ENCODE results near the gene KRT9. TPM values are rescaled to one million over a fixed set of nuclear protein-coding genes. Genes with fewer than 3 reads are reported as not detected.

The KRT9 gene
- total and polyA plus RNA-seq, 2 of the 13 experiments (the other 11 are each of a cell fraction or from before 2014, with no cell fraction given) = not detected

- TF ChIP-seq ZNF512 (CRISPR knock-in tag; IDR thresholded peaks at IDR 0.05) = no peak
- no peak for TF ChIP-seq ZNF343 (CRISPR knock-in tag; IDR thresholded peaks at IDR 0.05)
- TF ChIP-seq ZNF274 (CRISPR knock-in tag; IDR thresholded peaks at IDR 0.05) = no peak
- no peak for TF ChIP-seq GTF3A (CRISPR knock-in tag; conservative IDR thresholded peaks at IDR 0.05)
- no peak for TF ChIP-seq ZBTB7A (CRISPR knock-in tag; IDR thresholded peaks at IDR 0.05)
These were observed 47.4 kb upstream of the KRT9 start (continued) for GRCh38 chr17:41619036-41619926.

GRCh38 chr17:41618341-41619035, 46.6 kb upstream of the KRT9 start:
- Histone ChIP-seq H3K9ac (ENCODE audit: insufficient read depth, low read depth, low read length) (no peak overlapping the region), H4K20me1 (ENCODE audit: insufficient read depth, low read length) (no peaks in the 10 kb centered on the region), H3K79me2 (ENCODE audit: insufficient read depth, low read length) (no peaks in the 10 kb centered on the region), H3K4me3 (replicated peaks in 1 of 3; ENCODE audit: insufficient read depth in 1 of 3, low read depth in 2 of 3, low read length in 3 of 3) (no peak overlapping the region), H3K27ac (ENCODE audit: extremely low read length, insufficient read depth, low read length) (no peak overlapping the region), H3K36me3 (replicated peaks in 1 of 2; ENCODE audit: control insufficient read depth in 1 of 2, insufficient read depth in 2 of 2, low read length in 2 of 2) (no peaks in the 10 kb centered on the region), H3K9me3 (ENCODE audit: low read length) (no peaks in the 10 kb centered on the region), H2AFZ (ENCODE audit: low read length) (no peak overlapping the region), H3K4me1 (ENCODE audit: insufficient read depth, low read length) (no peaks in the 10 kb centered on the region), H3K4me2 (ENCODE audit: low read depth, low read length) (no peak overlapping the region), H3K27me3 (ENCODE audit: control insufficient read depth in 1 of 2, insufficient read depth in 2 of 2, low read length in 2 of 2) (peaks cover 13 to 48% of the 10 kb centered on the region in 2 experiments; a peak in 4 of 5 replicates)
- intact Hi-C loops (cut with micrococcal nuclease; ENCODE audit: unreplicated experiment) = no loop called here
- CTCF ChIA-PET (ENCODE audit: low intra/inter-chr PET ratio, low total read pairs) = no interaction called here
- in situ Hi-C loops (cut with HindIII; ENCODE audit: extremely low pct_ligation_motif_present, low pct_unique_long_range_greater_than_20kb) = no loop called here
- BruUV-seq (replicated peaks) = no TSS peak
- DNase-seq (ENCODE audit: low spot score) (no peak), FAIRE-seq (no peak), ATAC-seq (peak; percentile 13)
- POLR2A ChIA-PET = no interaction called here
- 13% methylated on average over 12 of the region's 13 CpGs for WGBS (ENCODE audit: low lambda C conversion rate)
- TF ChIP-seq ZNF362 (CRISPR knock-in tag; IDR thresholded peaks at IDR 0.05; ENCODE audit: borderline replicate concordance) = no peak
- no peak for TF ChIP-seq ZNF549 (CRISPR knock-in tag; IDR thresholded peaks at IDR 0.05)
- TF ChIP-seq ATF7-NPFF (CRISPR knock-in tag; IDR thresholded peaks at IDR 0.05; ENCODE audit: low read depth) = no peak
- no peak for TF ChIP-seq ZNF224 (CRISPR knock-in tag; IDR thresholded peaks at IDR 0.05)
- no peak for TF ChIP-seq BRF2 (CRISPR knock-in tag; IDR thresholded peaks at IDR 0.05)
- no peak for TF ChIP-seq IRF1 (CRISPR knock-in tag; IDR thresholded peaks at IDR 0.05; ENCODE audit: low read depth)
- no peak for TF ChIP-seq TMF1 (CRISPR knock-in tag; IDR thresholded peaks at IDR 0.05; ENCODE audit: low read depth)
- no peak for TF ChIP-seq RBM22 (optimal IDR thresholded peaks at IDR 0.05; ENCODE audit: low read length)
- TF ChIP-seq MIER2 (CRISPR knock-in tag; IDR thresholded peaks at IDR 0.05) = no peak
- no peak for TF ChIP-seq SIX4 (CRISPR knock-in tag; IDR thresholded peaks at IDR 0.05)
- TF ChIP-seq MAF1 (CRISPR knock-in tag; IDR thresholded peaks at IDR 0.05; ENCODE audit: borderline replicate concordance) = no peak
- TF ChIP-seq GATA4 (IDR thresholded peaks at IDR 0.05; ENCODE audit: borderline replicate concordance, low read depth) = no peak
- TF ChIP-seq IKZF1 (IDR thresholded peaks at IDR 0.05) = no peak
- no peak for TF ChIP-seq PPARG (CRISPR knock-in tag; conservative IDR thresholded peaks at IDR 0.05)

All from HepG2 (cell line).